Gastrocnemius medialis (tissue), 4 donors: Measurements from ENCODE around the gene C1QTNF8.

ENCODE experiments used
- POLR2A ChIP-seq, 2 donors: fragments of 450-650 bp; IDR thresholded peaks; one replicate each; pipeline ENCODE4 v1.6.1; 2017; ENCODE audit warnings: antibody characterized with exemption in 2 of 2, mild to moderate bottlenecking in 2 of 2, moderate library complexity in 2 of 2
- TF ChIP-seq, protein P1 (sequence below), 5 experiments: fragments of 450-650 bp in 3 of 5; fragments of 200-600 bp in 2 of 5; sonication (generic) in 2 of 5; IDR thresholded peaks in 4 of 5; conservative IDR thresholded peaks in 1 of 5; 1 replicate in 4 of 5; 2 replicates in 1 of 5; pipeline ENCODE4 v1.5.1; 2016 to 2019; ENCODE audit warnings: antibody characterized with exemption in 5 of 5, mild to moderate bottlenecking in 3 of 5, moderate library complexity in 3 of 5

DNA sequence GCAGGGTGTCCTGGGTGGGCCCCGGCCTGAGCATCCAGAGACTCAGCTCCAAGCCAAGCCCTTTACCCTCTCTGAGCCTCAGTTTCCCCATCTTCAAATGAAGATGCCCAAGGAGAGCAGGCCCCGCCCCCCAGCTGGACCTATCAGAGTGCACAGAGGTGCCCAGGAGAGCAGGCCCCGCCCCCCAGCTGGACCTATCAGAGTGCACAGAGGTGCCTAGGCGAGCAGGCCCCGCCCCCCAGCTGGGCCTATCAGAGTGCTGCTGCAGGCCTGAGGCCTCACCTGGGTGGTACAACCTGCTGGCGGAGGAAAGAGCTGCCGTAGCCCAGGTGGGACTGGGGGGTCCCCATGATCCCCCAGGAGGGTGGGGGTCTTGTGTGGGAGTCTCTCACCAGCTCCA, 26.9 kb downstream of the C1QTNF8 start:
- TF ChIP-seq, protein P1, sequence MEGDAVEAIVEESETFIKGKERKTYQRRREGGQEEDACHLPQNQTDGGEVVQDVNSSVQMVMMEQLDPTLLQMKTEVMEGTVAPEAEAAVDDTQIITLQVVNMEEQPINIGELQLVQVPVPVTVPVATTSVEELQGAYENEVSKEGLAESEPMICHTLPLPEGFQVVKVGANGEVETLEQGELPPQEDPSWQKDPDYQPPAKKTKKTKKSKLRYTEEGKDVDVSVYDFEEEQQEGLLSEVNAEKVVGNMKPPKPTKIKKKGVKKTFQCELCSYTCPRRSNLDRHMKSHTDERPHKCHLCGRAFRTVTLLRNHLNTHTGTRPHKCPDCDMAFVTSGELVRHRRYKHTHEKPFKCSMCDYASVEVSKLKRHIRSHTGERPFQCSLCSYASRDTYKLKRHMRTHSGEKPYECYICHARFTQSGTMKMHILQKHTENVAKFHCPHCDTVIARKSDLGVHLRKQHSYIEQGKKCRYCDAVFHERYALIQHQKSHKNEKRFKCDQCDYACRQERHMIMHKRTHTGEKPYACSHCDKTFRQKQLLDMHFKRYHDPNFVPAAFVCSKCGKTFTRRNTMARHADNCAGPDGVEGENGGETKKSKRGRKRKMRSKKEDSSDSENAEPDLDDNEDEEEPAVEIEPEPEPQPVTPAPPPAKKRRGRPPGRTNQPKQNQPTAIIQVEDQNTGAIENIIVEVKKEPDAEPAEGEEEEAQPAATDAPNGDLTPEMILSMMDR (IDR thresholded peaks at IDR 0.05 in 4 of 5, conservative IDR thresholded peaks at IDR 0.05 in 1 of 5): no peak
- no peak for TF ChIP-seq POLR2A (IDR thresholded peaks at IDR 0.05)
